GM12878 (cell line): ENCODE results near the gene TRAF3. TPM values are rescaled to one million over a fixed set of nuclear protein-coding genes. Genes with fewer than 3 reads are reported as not detected.

Experiments
- polyA plus RNA-seq, 11 experiments: library from polyadenylated mRNA; depleted of rRNA in 4 of 11; unstranded in 6 of 11; stranded (reverse) in 5 of 11; fragments of >200 nt; fragmentation: Nextera tagmentation in 4 of 11; fragmentation: Illumina TruSeq in 1 of 11; extraction: Ambion mirVana in 4 of 11; extraction: Trizol in 1 of 11; gene quantifications; 1 replicate in 1 of 11; 2 replicates in 10 of 11; pipeline versions ENCODE4 v1.2.1 to v1.2.3, GENCODE V29; 2011 to 2016; ENCODE audit warnings: inconsistent platforms in 2 of 11, missing spikeins in 2 of 11, low read depth in 1 of 11
- small RNA-seq: library from RNA; depleted of rRNA; stranded (forward); fragments of <200 nt; gene quantifications from one replicate; pipeline ENCODE3, GENCODE V24; 2014
- total RNA-seq, 4 experiments: library from RNA; depleted of rRNA in 3 of 4; stranded (reverse); fragments of >200 nt in 3 of 4; fragmentation: Illumina TruSeq in 1 of 4; extraction: Trizol in 1 of 4; gene quantifications; 2 replicates each; pipeline versions ENCODE4 v1.2.1 to v1.2.3, GENCODE V29; 2013 to 2021

The TRAF3 gene
- total and polyA plus RNA-seq, 10 of the 15 experiments (the other 5 are each of a cell fraction or from before 2014, with no cell fraction given) = 3.0 to 70.1 (median 36.5) TPM

Small RNA genes within 50 kb of the gene (small RNA-seq; reads per million reads assigned to genes)
- not detected for gene RNU6-1316P

Other genes starting within 250 kb of the TRAF3 start
- 4.1 and 4.3 TPM in 2 replicates for gene RCOR1, start 184.8 kb upstream of the TRAF3 start, total RNA-seq (2014; rRNA removed)
- gene RCOR1, start 184.8 kb upstream of the TRAF3 start, total RNA-seq (2014; rRNA removed; fragmentation: Illumina TruSeq; extraction: Trizol) = 6.5 and 9.4 TPM in 2 replicates
- gene RCOR1, start 184.8 kb upstream of the TRAF3 start, total RNA-seq (2021) = 10.4 and 12.2 TPM in 2 replicates
- gene RCOR1, start 184.8 kb upstream of the TRAF3 start, polyA plus RNA-seq (2011; rRNA removed) = 10.3 and 11.2 TPM in 2 replicates
- 8.1 and 8.6 TPM in 2 replicates for gene RCOR1, start 184.8 kb upstream of the TRAF3 start, polyA plus RNA-seq (2014; fragmentation: Illumina TruSeq; extraction: Trizol)
- 1 to 10 TPM; 1.9 to 2.2 TPM for gene RCOR1, start 184.8 kb upstream of the TRAF3 start, polyA plus RNA-seq (2014; fragmentation: Nextera tagmentation; extraction: Ambion mirVana)
- 4.8 and 5.0 TPM in 2 replicates for gene RCOR1, start 184.8 kb upstream of the TRAF3 start, polyA plus RNA-seq (2014; rRNA removed)
- gene RCOR1, start 184.8 kb upstream of the TRAF3 start, polyA plus RNA-seq (2016; fragmentation: Nextera tagmentation; extraction: Ambion mirVana) = 1 to 10 TPM; 1.6 to 1.8 TPM
- gene AMN, start 145.2 kb downstream of the TRAF3 start, total RNA-seq (2014; rRNA removed) = 0.11 and 0.17 TPM in 2 replicates
- not detected in 2 replicates for gene AMN, start 145.2 kb downstream of the TRAF3 start, total RNA-seq (2014; rRNA removed; fragmentation: Illumina TruSeq; extraction: Trizol)
- gene AMN, start 145.2 kb downstream of the TRAF3 start, total RNA-seq (2021) = 0.33 and 0.82 TPM in 2 replicates
- 0.04 and 0.10 TPM in 2 replicates for gene AMN, start 145.2 kb downstream of the TRAF3 start, polyA plus RNA-seq (2011; rRNA removed)
- gene AMN, start 145.2 kb downstream of the TRAF3 start, polyA plus RNA-seq (2014; fragmentation: Illumina TruSeq; extraction: Trizol) = 0.03 TPM in 1 of 2 replicates, not detected in the other
- gene AMN, start 145.2 kb downstream of the TRAF3 start, polyA plus RNA-seq (2014; fragmentation: Nextera tagmentation; extraction: Ambion mirVana) = not detected
- gene AMN, start 145.2 kb downstream of the TRAF3 start, polyA plus RNA-seq (2014; rRNA removed) = 0.24 TPM in 1 of 2 replicates, not detected in the other
- not detected for gene AMN, start 145.2 kb downstream of the TRAF3 start, polyA plus RNA-seq (2016; fragmentation: Nextera tagmentation; extraction: Ambion mirVana)